Measurements from ENCODE around the gene CEP76. TPM values are rescaled to one million over a fixed set of nuclear protein-coding genes. Genes with fewer than 3 reads are reported as not detected.

The CEP76 gene
- polyA plus RNA-seq, 3 donors = 2.7 to 3.4 (median 3.0) TPM

- no peak for TF ChIP-seq CTCF (IDR thresholded peaks at IDR 0.05)
- H3K79me2 ChIP-seq (ENCODE audit: insufficient read depth, low read length) = no peaks in the 10 kb centered on the region
- Mint-ChIP-seq H3K4me3 (no peak overlapping the region), H3K36me3 (no peaks in the 10 kb centered on the region), H3K27me3 (ENCODE audit: low read depth in 3 of 3) (peaks cover 0 to 1% (median 0%) of the 10 kb centered on the region in 3 donors), H3K4me1 (peaks cover 3% of the 10 kb centered on the region), H3K9me3 (peaks cover 0 to 2% (median 0%) of the 10 kb centered on the region in 7 donors), H3K27ac (no peak overlapping the region)
- no peaks in the 10 kb centered on the region for H3K27me3 ChIP-seq (ENCODE audit: control insufficient read depth in 2 of 2, insufficient read depth in 2 of 2, low read length in 2 of 2)
- no peak overlapping the region for H2AFZ ChIP-seq (ENCODE audit: insufficient read depth, low read depth, low read length, poor library complexity, severe bottlenecking)
- no peaks in the 10 kb centered on the region for H3K36me3 ChIP-seq (replicated peaks in 1 of 2; ENCODE audit: control insufficient read depth in 1 of 2, insufficient read depth in 2 of 2, low read length in 2 of 2)
- H3K4me2 ChIP-seq (replicated peaks; ENCODE audit: extremely low read depth, low read length, poor library complexity, severe bottlenecking) = no peak overlapping the region
- H3K27ac ChIP-seq (ENCODE audit: low read depth in 1 of 2, low read length in 2 of 2) = no peak overlapping the region
- WGBS (ENCODE audit: insufficient coverage) = 97% methylated on average over 6 of the region's 6 CpGs
- no peaks in the 10 kb centered on the region for H3K9me3 ChIP-seq (replicated peaks in 1 of 2; ENCODE audit: control insufficient read depth in 1 of 2, insufficient read depth in 1 of 2, low read length in 2 of 2)
- no peak for DNase-seq
- intact Hi-C loops (cut with micrococcal nuclease) = no loop called here
- no peak overlapping the region for H3K9ac ChIP-seq (ENCODE audit: insufficient read depth, low read length, poor library complexity, severe bottlenecking)
- no peaks in the 10 kb centered on the region for H4K20me1 ChIP-seq (ENCODE audit: insufficient read depth, low read length)
- H3K4me1 ChIP-seq (ENCODE audit: control insufficient read depth in 1 of 2, insufficient read depth in 2 of 2, low read length in 2 of 2) = no peaks in the 10 kb centered on the region
- no peak overlapping the region for H3K4me3 ChIP-seq (replicated peaks in 1 of 3; ENCODE audit: low read depth in 2 of 3, low read length in 3 of 3)
These were observed 61.7 kb downstream of the CEP76 start for GRCh38 chr18:12640881-12641200.

GRCh38 chr18:12639990-12640880 is 62.3 kb downstream of the CEP76 start:
- TF ChIP-seq CTCF (IDR thresholded peaks at IDR 0.05) = no peak
- no peak for DNase-seq
- Histone ChIP-seq H3K36me3 (replicated peaks in 1 of 2; ENCODE audit: control insufficient read depth in 1 of 2, insufficient read depth in 2 of 2, low read length in 2 of 2) (no peaks in the 10 kb centered on the region), H3K4me2 (replicated peaks; ENCODE audit: extremely low read depth, low read length, poor library complexity, severe bottlenecking) (no peak overlapping the region), H2AFZ (ENCODE audit: insufficient read depth, low read depth, low read length, poor library complexity, severe bottlenecking) (no peak overlapping the region), H3K9me3 (replicated peaks in 1 of 2; ENCODE audit: control insufficient read depth in 1 of 2, insufficient read depth in 1 of 2, low read length in 2 of 2) (no peaks in the 10 kb centered on the region), H3K4me1 (ENCODE audit: control insufficient read depth in 1 of 2, insufficient read depth in 2 of 2, low read length in 2 of 2) (no peaks in the 10 kb centered on the region), H3K4me3 (replicated peaks in 1 of 3; ENCODE audit: low read depth in 2 of 3, low read length in 3 of 3) (no peak overlapping the region), H4K20me1 (ENCODE audit: insufficient read depth, low read length) (no peaks in the 10 kb centered on the region), H3K9ac (ENCODE audit: insufficient read depth, low read length, poor library complexity, severe bottlenecking) (no peak overlapping the region), H3K27me3 (ENCODE audit: control insufficient read depth in 2 of 2, insufficient read depth in 2 of 2, low read length in 2 of 2) (no peaks in the 10 kb centered on the region), H3K79me2 (ENCODE audit: insufficient read depth, low read length) (no peaks in the 10 kb centered on the region), H3K27ac (ENCODE audit: low read depth in 1 of 2, low read length in 2 of 2) (no peak overlapping the region)
- 96% methylated on average over 3 of the region's 5 CpGs for WGBS (ENCODE audit: insufficient coverage)
- H3K4me3 Mint-ChIP-seq = no peak overlapping the region
- peaks cover under 1% of the 10 kb centered on the region for H3K4me1 Mint-ChIP-seq
- H3K27ac Mint-ChIP-seq = no peak overlapping the region
- intact Hi-C loops (cut with micrococcal nuclease) = no loop called here
- H3K9me3 Mint-ChIP-seq = peaks cover 0 to 2% (median 0%) of the 10 kb centered on the region in 7 donors
- no peaks in the 10 kb centered on the region for H3K36me3 Mint-ChIP-seq
- H3K27me3 Mint-ChIP-seq (ENCODE audit: low read depth in 3 of 3) = peaks cover 0 to 1% (median 0%) of the 10 kb centered on the region in 3 donors
